T-helper 2 cell treated with Interferon-gamma antibody and Interleukin-4, amounts not matched to agents 100 ng/mL and 5 ng/mL, for 36 hours (primary cell): ENCODE results near the gene LRRC15. TPM values are rescaled to one million over a fixed set of nuclear protein-coding genes. Genes with fewer than 3 reads are reported as not detected.

Source experiments
- intact Hi-C: fragments of 100-400 bp; cut with micrococcal nuclease; formaldehyde crosslinking; loops from one replicate; pipeline ENCODE4 v1.15.1; 2023
- total RNA-seq: library from RNA; stranded (reverse); gene quantifications from 2 replicates; pipeline ENCODE4 v1.2.3, GENCODE V29; 2022

Gene LRRC15
- not detected in 2 replicates for total RNA-seq

- intact Hi-C loops, result no loop called here
Observed at GRCh38 chr3:194369522-194370279, at the start of gene LRRC15. TSS of gene LRRC15 (minus strand) at chr3:194369743. CDS start at chr3:194361043, 8,700 bp downstream.

GRCh38 chr3:194418671-194419070 lies 49.1 kb upstream of the LRRC15 start:
- intact Hi-C loops, result no loop called here

- intact Hi-C loops, result loop anchor here (10.0 kb wide), 1 partner anchor 743 kb away; no protein-coding TSS in a partner anchor
Observed at GRCh38 chr3:194407423-194407822, 37.9 kb upstream of the LRRC15 start.

GRCh38 chr3:194405766-194406165 lies 36.2 kb upstream of the LRRC15 start:
- intact Hi-C loops, result loop anchor here (10.0 kb wide), 1 partner anchor 741 kb away; no protein-coding TSS in a partner anchor

GRCh38 chr3:194404365-194405140 lies 35.0 kb upstream of the LRRC15 start:
- intact Hi-C loops, result loop anchor here (1.0 to 10.0 kb wide), 3 partner anchors 60 to 740 kb away; no protein-coding TSS in a partner anchor

GRCh38 chr3:194401868-194402329 lies 32.4 kb upstream of the LRRC15 start:
- intact Hi-C loops, result loop anchor here (10.0 kb wide), 1 partner anchor 737 kb away; no protein-coding TSS in a partner anchor

- intact Hi-C loops, result loop anchor here (10.0 kb wide), 1 partner anchor 737 kb away; no protein-coding TSS in a partner anchor
Observed at GRCh38 chr3:194401346-194401745, 31.8 kb upstream of the LRRC15 start.

GRCh38 chr3:194399874-194400411 lies 30.4 kb upstream of the LRRC15 start:
- intact Hi-C loops, result loop anchor here (5.0 to 10.0 kb wide), 2 partner anchors 87 to 735 kb away; partner anchors contain the start of gene ATP13A3

- intact Hi-C loops, result loop anchor here (5.0 kb wide), 1 partner anchor 88 kb away; the partner anchor contains the start of gene ATP13A3
Observed at GRCh38 chr3:194399166-194399565, 29.6 kb upstream of the LRRC15 start, which contains the start of gene GP5. TSS of gene GP5 (minus strand) at chr3:194399266. CDS start at chr3:194398282, 984 bp downstream.

GRCh38 chr3:194397757-194398312 lies 28.3 kb upstream of the LRRC15 start:
- intact Hi-C loops, result loop anchor here (2.0 to 5.0 kb wide), 3 partner anchors 65 to 261 kb away; partner anchors contain the start of genes ATP13A3 and HES1

- intact Hi-C loops, result loop anchor here (2.0 to 5.0 kb wide), 3 partner anchors 64 to 260 kb away; partner anchors contain the start of genes ATP13A3 and HES1
Observed at GRCh38 chr3:194396859-194397756, 27.6 kb upstream of the LRRC15 start.

GRCh38 chr3:194396539-194396858 lies 27.0 kb upstream of the LRRC15 start:
- intact Hi-C loops, result loop anchor here (2.0 to 5.0 kb wide), 3 partner anchors 64 to 260 kb away; partner anchors contain the start of genes ATP13A3 and HES1

GRCh38 chr3:194395778-194396538 lies 26.4 kb upstream of the LRRC15 start:
- intact Hi-C loops, result loop anchor here (2.0 to 5.0 kb wide), 3 partner anchors 63 to 259 kb away; partner anchors contain the start of genes ATP13A3 and HES1

GRCh38 chr3:194395212-194395611 lies 25.7 kb upstream of the LRRC15 start:
- intact Hi-C loops, result loop anchor here (5.0 kb wide), 1 partner anchor 92 kb away; the partner anchor contains the start of gene ATP13A3

GRCh38 chr3:194392576-194392975 lies 23.0 kb upstream of the LRRC15 start:
- intact Hi-C loops, result no loop called here

- intact Hi-C loops, result no loop called here
Observed at GRCh38 chr3:194390835-194391234, 21.3 kb upstream of the LRRC15 start.

- intact Hi-C loops, result no loop called here
Observed at GRCh38 chr3:194389269-194389668, 19.7 kb upstream of the LRRC15 start.

- intact Hi-C loops, result no loop called here
Observed at GRCh38 chr3:194387926-194388418, 18.4 kb upstream of the LRRC15 start.

- intact Hi-C loops, result no loop called here
Observed at GRCh38 chr3:194387276-194387675, 17.7 kb upstream of the LRRC15 start.
